HG03565 (cell line): ENCODE data around the gene RAB3B.
"Not testable (repeated sequence)": the region's sequence is repeated elsewhere in the genome, so short reads cannot be mapped to it uniquely, and the experiment has no call there.

Source experiments
- ATAC-seq: cut with Tn5 transposase; IDR thresholded peaks from one replicate; pipeline ENCODE4 v1.9.1; 2021; ENCODE audit warnings: mild to moderate bottlenecking, moderate library complexity; ENCODE audit not compliant: unreplicated experiment

RAB3B gene

GRCh38 chr1:51989582-51990477 lies 670 bp downstream of the RAB3B start:
- ATAC-seq = no peak

GRCh38 chr1:51988254-51988653 lies 2.2 kb downstream of the RAB3B start:
- no peak for ATAC-seq

GRCh38 chr1:51986718-51987117 lies 3.8 kb downstream of the RAB3B start:
- ATAC-seq = no peak

GRCh38 chr1:51982161-51982560 lies 8.3 kb downstream of the RAB3B start:
- no peak for ATAC-seq

GRCh38 chr1:51981555-51981954 lies 8.9 kb downstream of the RAB3B start:
- ATAC-seq = no peak

GRCh38 chr1:51978099-51978498 lies 12.4 kb downstream of the RAB3B start:
- ATAC-seq = no peak

GRCh38 chr1:51976846-51977602 lies 13.5 kb downstream of the RAB3B start:
- no peak for ATAC-seq

- no peak for ATAC-seq
Measured at GRCh38 chr1:51973587-51974474, 16.7 kb downstream of the RAB3B start.

GRCh38 chr1:51969038-51969705 lies 21.3 kb downstream of the RAB3B start:
- no peak for ATAC-seq

- no peak for ATAC-seq
Measured at GRCh38 chr1:51968632-51969031, 21.9 kb downstream of the RAB3B start.

GRCh38 chr1:51967213-51967791 lies 23.2 kb downstream of the RAB3B start:
- not testable (repeated sequence) for ATAC-seq

- no peak for ATAC-seq
Measured at GRCh38 chr1:51966559-51966958, 23.9 kb downstream of the RAB3B start.

GRCh38 chr1:51964309-51964696 lies 26.2 kb downstream of the RAB3B start:
- ATAC-seq = no peak

GRCh38 chr1:51963592-51964308 lies 26.8 kb downstream of the RAB3B start:
- ATAC-seq = no peak

GRCh38 chr1:51962486-51963356 lies 27.8 kb downstream of the RAB3B start:
- ATAC-seq = no peak

GRCh38 chr1:51961954-51962353 lies 28.5 kb downstream of the RAB3B start:
- no peak for ATAC-seq

GRCh38 chr1:51961231-51961630 lies 29.3 kb downstream of the RAB3B start:
- no peak for ATAC-seq

GRCh38 chr1:51960262-51960661 lies 30.2 kb downstream of the RAB3B start:
- ATAC-seq = no peak

- ATAC-seq = no peak
Measured at GRCh38 chr1:51958824-51959223, 31.7 kb downstream of the RAB3B start.
